K562 (cell line): ENCODE measurements around the gene SNRNP48. TPM values are rescaled to one million over a fixed set of nuclear protein-coding genes. Genes with fewer than 3 reads are reported as not detected.
A peak's percentile ranks its signal among the peaks of the same experiment; 100 is the strongest.

Source experiments
- ATAC-seq: fragments of 200-7000 bp; cut with Tn5 transposase; 3 replicates; pipeline ENCODE4 v1.9.1; 2020; ENCODE audit warnings: moderate library complexity
- BruUV-seq: library from RNA; stranded (reverse); fragments of 400-500 nt; replicated peaks from 2 replicates; lab custom pipeline; 2021; lab: Mats Ljungman, UMichigan
- CTCF ChIA-PET: fragments of 300-600 bp; formaldehyde crosslinking; extraction: SDS; loops from one replicate; lab custom pipeline; 2021; ENCODE audit warnings: low intra/inter-chr PET ratio; lab: Yijun Ruan, JAX
- POLR2A ChIA-PET: fragments of 300-600, 350-650 bp; sonication (Branson Sonifier 250); formaldehyde crosslinking; extraction: SDS; loops from one replicate; lab custom pipeline; 2021; ENCODE audit warnings: antibody characterized with exemption, inconsistent platforms; lab: Yijun Ruan, JAX
- DNase-seq, 4 experiments: peaks; one replicate each; pipeline versions ENCODE4 v3.0.0 to v3.0.0-alpha.2; 2011 to 2018; ENCODE audit warnings: low spot score in 3 of 4, mixed read lengths in 3 of 4; ENCODE audit errors: extremely low read depth in 1 of 4
- FAIRE-seq: peaks from 2 replicates; lab custom pipeline; 2011; peaks lifted over from hg19 to GRCh38; lab: Jason Lieb, UNC
- H2AFZ ChIP-seq: 2 replicates; pipeline ENCODE4 v1.6.0; 2011; ENCODE audit warnings: low read depth, low read length, control low read depth, inconsistent platforms
- H3K27ac ChIP-seq: fragments of 200-600 bp; 3 replicates; pipeline ENCODE4 v1.8.0; 2011; ENCODE audit warnings: low read depth, mild to moderate bottlenecking, control low read depth, inconsistent platforms, low read length, moderate library complexity, mixed read lengths; ENCODE audit errors: extremely low read depth
- H3K27me3 ChIP-seq, 2 experiments: fragments of 300-600 bp in 1 of 2; 2 replicates in 1 of 2; 3 replicates in 1 of 2; pipeline versions ENCODE4 v1.6.0 to v1.8.0; 2011; ENCODE audit warnings: inconsistent platforms in 2 of 2, low read length in 2 of 2, mild to moderate bottlenecking in 1 of 2, mixed read lengths in 1 of 2, moderate library complexity in 1 of 2; ENCODE audit not compliant: control insufficient read depth in 2 of 2, insufficient read depth in 2 of 2
- H3K36me3 ChIP-seq: fragments of 300-600 bp; 3 replicates; pipeline ENCODE4 v1.8.0; 2011; ENCODE audit warnings: mild to moderate bottlenecking, low read length, inconsistent platforms; ENCODE audit not compliant: control insufficient read depth, insufficient read depth
- H3K4me1 ChIP-seq, 2 experiments: fragments of 200-600 bp in 1 of 2; replicated peaks in 1 of 2; 2 replicates in 1 of 2; 3 replicates in 1 of 2; pipeline versions ENCODE4 v1.5.1 to v1.8.0; 2011; ENCODE audit warnings: inconsistent platforms in 2 of 2, low read length in 2 of 2, mild to moderate bottlenecking in 1 of 2, mixed read lengths in 1 of 2, moderate library complexity in 1 of 2; ENCODE audit not compliant: control insufficient read depth in 2 of 2, insufficient read depth in 2 of 2
- H3K4me2 ChIP-seq: 2 replicates; pipeline ENCODE4 v1.6.1; 2011; ENCODE audit warnings: low read length, control low read depth, inconsistent platforms, mixed read lengths; ENCODE audit not compliant: insufficient read depth
- H3K4me3 ChIP-seq: fragments of 200-600 bp; sonication (generic), shearing (Covaris generic); 2 replicates; pipeline ENCODE4 v1.5.1; 2016; ENCODE audit warnings: control low read depth, inconsistent platforms
- H3K79me2 ChIP-seq: fragments of 200-600 bp; 3 replicates; pipeline ENCODE4 v1.8.0; 2011; ENCODE audit warnings: low read length, inconsistent platforms; ENCODE audit not compliant: control insufficient read depth, insufficient read depth
- H3K9ac ChIP-seq, 2 experiments: 2 replicates each; pipeline versions ENCODE4 v1.6.0 to v1.6.1; 2011; ENCODE audit warnings: low read depth in 2 of 2, low read length in 2 of 2, control low read depth in 1 of 2, inconsistent platforms in 1 of 2, mild to moderate bottlenecking in 1 of 2, mixed read lengths in 1 of 2; ENCODE audit not compliant: insufficient read depth in 1 of 2
- H3K9me1 ChIP-seq: one replicate; pipeline ENCODE4 v1.6.0; 2011; ENCODE audit warnings: inconsistent platforms, mild to moderate bottlenecking, low read length, moderate library complexity; ENCODE audit not compliant: control insufficient read depth, insufficient read depth
- H3K9me3 ChIP-seq: replicated peaks from 2 replicates; pipeline ENCODE4 v1.5.1; 2011; ENCODE audit warnings: low read depth, low read length, inconsistent platforms; ENCODE audit not compliant: control insufficient read depth, insufficient read depth
- H4K20me1 ChIP-seq: replicated peaks from 2 replicates; pipeline ENCODE4 v1.6.1; 2011; ENCODE audit warnings: low read length, inconsistent platforms, mixed read lengths; ENCODE audit not compliant: control insufficient read depth, insufficient read depth
- CBX8 ChIP-seq: fragments of 200-600 bp; sonication (generic); IDR thresholded peaks from 2 replicates; pipeline ENCODE4 v1.6.1; 2012; ENCODE audit warnings: borderline replicate concordance, mixed run types, low read depth, mild to moderate bottlenecking, moderate library complexity, mixed read lengths, low read length, control low read depth, inconsistent platforms; ENCODE audit not compliant: poor library complexity, severe bottlenecking; ENCODE audit errors: extremely low read depth
- CEBPB ChIP-seq: fragments of 450-650 bp; IDR thresholded peaks from 2 replicates; pipeline ENCODE4 v1.6.1; 2016; ENCODE audit warnings: missing genetic modification characterization, missing compliant biosample characterization
- FOXA1 ChIP-seq: fragments of 450-650 bp; IDR thresholded peaks from 2 replicates; pipeline ENCODE4 v1.6.1; 2016; ENCODE audit warnings: mild to moderate bottlenecking, borderline replicate concordance
- RNF2 ChIP-seq: sonication (generic); IDR thresholded peaks from 2 replicates; pipeline ENCODE4 v1.6.1; 2016
- ZNF143 ChIP-seq: sonication (generic); formaldehyde crosslinking; IDR thresholded peaks from 2 replicates; pipeline ENCODE4 v1.9.0; 2022; ENCODE audit warnings: mild to moderate bottlenecking, missing genetic modification reagents
- ZNF384 ChIP-seq: IDR thresholded peaks from 2 replicates; pipeline ENCODE4 v1.6.1; 2012; ENCODE audit warnings: low read depth, low read length, improper control_type of control experiment
- ZNF609 ChIP-seq: sonication (generic); formaldehyde crosslinking; IDR thresholded peaks from 2 replicates; pipeline ENCODE4 v1.8.1; 2023; ENCODE audit warnings: missing genetic modification reagents, mild to moderate bottlenecking, borderline replicate concordance
- WGBS: fragments of 100-300 bp; shearing (Covaris generic); methylation state at CpG from one replicate; pipeline ENCODE4 v1.1.6; 2016; ENCODE audit warnings: low coverage, mixed read lengths; ENCODE audit not compliant: insufficient coverage; ENCODE audit errors: missing lambda C conversion rate; 5-methylcytosine and 5-hydroxymethylcytosine counted together
- in situ Hi-C: fragments of 300-500 bp; cut with MboI; formaldehyde crosslinking; loops from 4 replicates; pipeline ENCODE4 v1.15.0; 2018; ENCODE audit warnings: inconsistent platforms, mixed read lengths
- intact Hi-C: fragments of 100-400 bp; cut with micrococcal nuclease; formaldehyde crosslinking; loops from 2 replicates; pipeline ENCODE4 v1.14.2; 2022
- polyA plus RNA-seq, 8 experiments: library from polyadenylated mRNA; depleted of rRNA in 4 of 8; stranded (reverse) in 5 of 8; unstranded in 3 of 8; fragments of >200 nt; fragmentation: Nextera tagmentation in 2 of 8; fragmentation: Illumina TruSeq in 1 of 8; extraction: Ambion mirVana in 2 of 8; extraction: Trizol in 1 of 8; gene quantifications; 2 replicates each; pipeline versions ENCODE4 v1.2.1 to v1.2.3, GENCODE V29; 2011 to 2014; ENCODE audit warnings: inconsistent platforms in 1 of 8, missing spikeins in 1 of 8
- total RNA-seq, 7 experiments: library from RNA; depleted of rRNA in 6 of 7; stranded (reverse); fragments of >200 nt in 6 of 7; fragmentation: Illumina TruSeq in 2 of 7; extraction: Trizol in 2 of 7; gene quantifications; 2 replicates each; pipeline versions ENCODE4 v1.2.1 to v1.2.3, GENCODE V29; 2011 to 2021; ENCODE audit warnings: low replicate concordance in 1 of 7

Gene SNRNP48
- total and polyA plus RNA-seq, 9 of the 15 experiments (the other 6 are each of a cell fraction or from before 2014, with no cell fraction given), result 6.2 to 32.9 (median 18.6) TPM

GRCh38 chr6:7572213-7572943 is 17.6 kb upstream of the SNRNP48 start:
- Histone ChIP-seq H3K9ac (no peak overlapping the region), H3K36me3 (no peaks in the 10 kb centered on the region), H3K9me3 (no peaks in the 10 kb centered on the region), H3K9me1 (no peaks in the 10 kb centered on the region), H3K27ac (no peak overlapping the region), H3K4me3 (no peak overlapping the region), H4K20me1 (no peaks in the 10 kb centered on the region), H3K4me1 (no peaks in the 10 kb centered on the region), H3K4me2 (no peak overlapping the region), H2AFZ (no peak overlapping the region), H3K79me2 (no peaks in the 10 kb centered on the region), H3K27me3 (peaks cover 45 to 71% of the 10 kb centered on the region in 2 experiments)
- under 1% methylated on average over 9 of the region's 9 CpGs for WGBS
- intact Hi-C loops (no loop called here), in situ Hi-C loops (no loop called here)
- FAIRE-seq (peak; percentile 40), ATAC-seq (no peak), DNase-seq (no peak)
- POLR2A ChIA-PET, result interaction anchor here (0.8 kb wide), 1 partner anchor 24 kb away, joined by 3 read pairs; no protein-coding TSS in a partner anchor
- no TSS peak for BruUV-seq
- CTCF ChIA-PET, result no interaction called here
- TF ChIP-seq ZNF609 (CRISPR knock-in tag), result no peak
- TF ChIP-seq FOXA1, result no peak
- TF ChIP-seq RNF2, result peak; percentile 28; the same call in 1 of the 2 replicates
- TF ChIP-seq ZNF143 (CRISPR knock-in tag), result no peak
- TF ChIP-seq CBX8, result peak; percentile 92
- no peak for TF ChIP-seq ZNF384
- no peak for TF ChIP-seq CEBPB (tag)
